Measurements from ENCODE around the gene ARPC1B. TPM values are rescaled to one million over a fixed set of nuclear protein-coding genes. Genes with fewer than 3 reads are reported as not detected.
A peak's percentile ranks its signal among the peaks of the same experiment; 100 is the strongest.

ARPC1B gene
- total RNA-seq, 3 donors from 2014 or later, result 108 to 176 (median 169) TPM

DNA sequence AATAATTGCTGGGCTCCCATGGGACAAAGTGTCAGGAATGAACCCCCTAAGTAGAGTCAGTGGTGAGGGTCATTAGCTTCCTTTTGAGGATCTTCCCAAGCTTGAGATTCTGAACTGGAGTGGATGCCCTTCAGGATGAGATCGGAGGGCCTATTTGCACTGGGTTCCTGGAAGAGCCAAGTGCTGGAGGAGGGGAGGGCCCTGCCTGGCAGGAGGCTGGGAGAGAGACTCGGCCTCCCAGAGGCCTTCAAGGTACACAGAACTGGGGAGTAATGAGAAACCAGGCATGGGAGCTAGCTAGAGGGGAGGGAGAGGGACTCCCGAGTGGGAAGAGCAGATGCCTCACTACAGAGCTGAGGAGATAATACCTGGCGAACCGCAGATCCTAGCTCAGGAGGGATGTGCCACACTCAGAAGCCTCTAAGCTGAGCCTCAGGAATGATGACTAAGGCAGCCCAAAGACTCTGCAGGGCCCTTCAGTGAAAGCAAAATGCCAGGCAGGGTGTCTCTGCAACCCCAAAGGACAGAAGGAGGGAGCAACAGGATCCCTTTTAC lies 24.4 kb downstream of the ARPC1B start:
- peaks cover 11% of the 10 kb centered on the region for H3K36me3 ChIP-seq
- H3K27ac ChIP-seq, result no peak overlapping the region
- TF ChIP-seq POLR2AphosphoS5 (IDR thresholded peaks at IDR 0.05) (no peak), POLR2A (IDR thresholded peaks at IDR 0.05) (no peak)
- TF ChIP-seq, protein P1, sequence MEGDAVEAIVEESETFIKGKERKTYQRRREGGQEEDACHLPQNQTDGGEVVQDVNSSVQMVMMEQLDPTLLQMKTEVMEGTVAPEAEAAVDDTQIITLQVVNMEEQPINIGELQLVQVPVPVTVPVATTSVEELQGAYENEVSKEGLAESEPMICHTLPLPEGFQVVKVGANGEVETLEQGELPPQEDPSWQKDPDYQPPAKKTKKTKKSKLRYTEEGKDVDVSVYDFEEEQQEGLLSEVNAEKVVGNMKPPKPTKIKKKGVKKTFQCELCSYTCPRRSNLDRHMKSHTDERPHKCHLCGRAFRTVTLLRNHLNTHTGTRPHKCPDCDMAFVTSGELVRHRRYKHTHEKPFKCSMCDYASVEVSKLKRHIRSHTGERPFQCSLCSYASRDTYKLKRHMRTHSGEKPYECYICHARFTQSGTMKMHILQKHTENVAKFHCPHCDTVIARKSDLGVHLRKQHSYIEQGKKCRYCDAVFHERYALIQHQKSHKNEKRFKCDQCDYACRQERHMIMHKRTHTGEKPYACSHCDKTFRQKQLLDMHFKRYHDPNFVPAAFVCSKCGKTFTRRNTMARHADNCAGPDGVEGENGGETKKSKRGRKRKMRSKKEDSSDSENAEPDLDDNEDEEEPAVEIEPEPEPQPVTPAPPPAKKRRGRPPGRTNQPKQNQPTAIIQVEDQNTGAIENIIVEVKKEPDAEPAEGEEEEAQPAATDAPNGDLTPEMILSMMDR (IDR thresholded peaks at IDR 0.05), result no peak
- intact Hi-C loops (cut with DNase I; ENCODE audit: low total_unique reads), result loop anchor here (10.0 kb wide), 1 partner anchor 366 kb away; no protein-coding TSS in a partner anchor
- no peaks in the 10 kb centered on the region for H3K27me3 ChIP-seq
- H3K9me3 ChIP-seq, result no peaks in the 10 kb centered on the region
- DNase-seq (ENCODE audit: low spot score in 2 of 2), result no peak
- no peaks in the 10 kb centered on the region for H3K4me1 ChIP-seq
- no peak overlapping the region for H3K4me3 ChIP-seq

DNA sequence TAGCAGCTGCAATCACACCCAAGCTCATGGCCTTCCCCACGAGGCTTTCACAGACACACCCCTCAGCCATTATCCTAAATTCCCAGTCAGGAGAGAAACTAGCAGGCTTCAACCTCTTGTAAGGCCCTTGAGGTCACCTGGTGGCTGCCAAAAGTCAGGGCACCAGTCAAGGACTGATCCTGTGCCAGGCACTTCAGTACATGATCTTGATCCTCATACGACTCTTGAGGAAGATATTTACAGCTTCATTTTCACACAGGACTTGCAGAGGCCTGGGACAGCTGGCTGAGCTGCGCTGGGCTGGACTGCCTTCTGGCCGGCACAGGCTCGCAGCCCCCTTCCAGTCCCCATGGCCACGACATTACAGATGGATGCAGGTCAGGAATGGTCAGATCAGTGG lies 25.1 kb downstream of the ARPC1B start:
- DNase-seq (ENCODE audit: low spot score in 2 of 2), result no peak
- no peaks in the 10 kb centered on the region for H3K4me1 ChIP-seq
- H3K27me3 ChIP-seq, result no peaks in the 10 kb centered on the region
- no peak overlapping the region for H3K4me3 ChIP-seq
- no peak overlapping the region for H3K27ac ChIP-seq
- peaks cover 11% of the 10 kb centered on the region for H3K36me3 ChIP-seq
- H3K9me3 ChIP-seq, result no peaks in the 10 kb centered on the region
- intact Hi-C loops (cut with DNase I; ENCODE audit: low total_unique reads), result loop anchor here (10.0 kb wide), 1 partner anchor 365 kb away; no protein-coding TSS in a partner anchor
- TF ChIP-seq POLR2A (IDR thresholded peaks at IDR 0.05) (no peak), POLR2AphosphoS5 (IDR thresholded peaks at IDR 0.05) (no peak)
- TF ChIP-seq, protein P1 (IDR thresholded peaks at IDR 0.05), result no peak

GRCh38 chr7:99402854-99403253 lies 28.3 kb downstream of the ARPC1B start:
- Histone ChIP-seq H3K4me1 (peaks cover 3 to 11% of the 10 kb centered on the region in 2 donors), H3K36me3 (peaks cover 11% of the 10 kb centered on the region), H3K4me3 (no peak overlapping the region), H3K9me3 (no peaks in the 10 kb centered on the region), H3K27ac (no peak overlapping the region), H3K27me3 (no peaks in the 10 kb centered on the region)
- DNase-seq (ENCODE audit: low spot score in 2 of 2), result no peak
- no peak for TF ChIP-seq POLR2A (IDR thresholded peaks at IDR 0.05)
- TF ChIP-seq, protein P1 (IDR thresholded peaks at IDR 0.05), result no peak
- TF ChIP-seq POLR2AphosphoS5 (IDR thresholded peaks at IDR 0.05), result no peak
- intact Hi-C loops (cut with DNase I; ENCODE audit: low total_unique reads), result no loop called here

- H3K27me3 ChIP-seq, result no peaks in the 10 kb centered on the region
- DNase-seq (ENCODE audit: low spot score in 2 of 2), result no peak
- no peaks in the 10 kb centered on the region for H3K9me3 ChIP-seq
- peak overlapping the region in 1 of 2 donors; percentile 3 for H3K27ac ChIP-seq
- H3K4me3 ChIP-seq, result no peak overlapping the region
- H3K36me3 ChIP-seq, result peaks cover 11% of the 10 kb centered on the region
- H3K4me1 ChIP-seq, result peaks cover 3 to 11% of the 10 kb centered on the region in 2 donors
- TF ChIP-seq POLR2A (IDR thresholded peaks at IDR 0.05), result no peak
- TF ChIP-seq POLR2AphosphoS5 (IDR thresholded peaks at IDR 0.05), result no peak
- TF ChIP-seq, protein P1 (IDR thresholded peaks at IDR 0.05), result no peak
- intact Hi-C loops (cut with DNase I; ENCODE audit: low total_unique reads), result no loop called here
Observed at GRCh38 chr7:99403764-99404163, 29.2 kb downstream of the ARPC1B start.

GRCh38 chr7:99404235-99404976 lies 29.9 kb downstream of the ARPC1B start:
- Histone ChIP-seq H3K27me3 (no peaks in the 10 kb centered on the region), H3K4me3 (no peak overlapping the region), H3K9me3 (no peaks in the 10 kb centered on the region), H3K4me1 (peaks cover 3 to 11% of the 10 kb centered on the region in 2 donors), H3K27ac (no peak overlapping the region), H3K36me3 (peaks cover 7% of the 10 kb centered on the region)
- intact Hi-C loops (cut with DNase I; ENCODE audit: low total_unique reads), result no loop called here
- DNase-seq (ENCODE audit: low spot score in 2 of 2), result no peak
- TF ChIP-seq POLR2AphosphoS5 (IDR thresholded peaks at IDR 0.05), result no peak
- no peak for TF ChIP-seq POLR2A (IDR thresholded peaks at IDR 0.05)
- TF ChIP-seq, protein P1 (IDR thresholded peaks at IDR 0.05), result no peak
